ENCODE results near the gene FRRS1L. TPM values are rescaled to one million over a fixed set of nuclear protein-coding genes. Genes with fewer than 3 reads are reported as not detected.

Gene FRRS1L
- total and polyA plus RNA-seq, 2 of the 13 experiments (the other 11 are each of a cell fraction or from before 2014, with no cell fraction given): 0.02 to 0.03 TPM

GRCh38 chr9:109095321-109095720 lies 71.7 kb downstream of the FRRS1L start:
- no peak for DNase-seq (ENCODE audit: low spot score)
- in situ Hi-C loops (cut with HindIII; ENCODE audit: extremely low pct_ligation_motif_present, low pct_unique_long_range_greater_than_20kb): no loop called here
- Histone ChIP-seq H3K27me3 (ENCODE audit: control insufficient read depth in 1 of 2, insufficient read depth in 2 of 2, low read length in 2 of 2) (no peaks in the 10 kb centered on the region), H4K20me1 (ENCODE audit: insufficient read depth, low read length) (no peaks in the 10 kb centered on the region; the same call in 1 of the 2 replicates), H2AFZ (ENCODE audit: low read length) (no peak overlapping the region), H3K36me3 (replicated peaks in 1 of 2; ENCODE audit: control insufficient read depth in 1 of 2, insufficient read depth in 2 of 2, low read length in 2 of 2) (peaks cover 13 to 51% of the 10 kb centered on the region in 2 experiments), H3K27ac (ENCODE audit: extremely low read length, insufficient read depth, low read length) (no peak overlapping the region), H3K4me2 (ENCODE audit: low read depth, low read length) (no peak overlapping the region), H3K79me2 (ENCODE audit: insufficient read depth, low read length) (peaks cover 71% of the 10 kb centered on the region), H3K9ac (ENCODE audit: insufficient read depth, low read depth, low read length) (no peak overlapping the region), H3K4me1 (ENCODE audit: insufficient read depth, low read length) (peaks cover 41% of the 10 kb centered on the region), H3K9me3 (ENCODE audit: low read length) (no peaks in the 10 kb centered on the region), H3K4me3 (replicated peaks in 1 of 3; ENCODE audit: insufficient read depth in 1 of 3, low read depth in 2 of 3, low read length in 3 of 3) (no peak overlapping the region)
- intact Hi-C loops (cut with micrococcal nuclease; ENCODE audit: unreplicated experiment): loop anchor here (5.0 kb wide), 1 partner anchor 87 kb away; no protein-coding TSS in a partner anchor
- ChIA-PET CTCF (ENCODE audit: low intra/inter-chr PET ratio, low total read pairs) (no interaction called here), POLR2A (interaction anchor here (1.8 kb wide), 1 partner anchor 13 kb away, joined by 4 read pairs; no protein-coding TSS in a partner anchor)
- BruUV-seq (replicated peaks): no TSS peak
- no peak for FAIRE-seq
- no peak for ATAC-seq
- TF ChIP-seq ZNF883 (CRISPR knock-in tag; IDR thresholded peaks at IDR 0.05; ENCODE audit: not compliant biosample characterization): no peak
- no peak for TF ChIP-seq ZNF775 (CRISPR knock-in tag; IDR thresholded peaks at IDR 0.05; ENCODE audit: borderline replicate concordance)
- no peak for TF ChIP-seq FOXA1 (IDR thresholded peaks at IDR 0.05)
- TF ChIP-seq FOXA1 (CRISPR knock-in tag; IDR thresholded peaks at IDR 0.05): no peak
- TF ChIP-seq SOX13 (IDR thresholded peaks at IDR 0.05): no peak
- TF ChIP-seq SOX13 (CRISPR knock-in tag; conservative IDR thresholded peaks at IDR 0.05 in 1 of 2, IDR thresholded peaks at IDR 0.05 in 1 of 2): no peak
- 96% methylated on average over 3 of the region's 3 CpGs for WGBS (ENCODE audit: low lambda C conversion rate)

- peaks cover 15 to 55% of the 10 kb centered on the region in 2 experiments for H3K36me3 ChIP-seq (replicated peaks in 1 of 2; ENCODE audit: control insufficient read depth in 1 of 2, insufficient read depth in 2 of 2, low read length in 2 of 2)
Measured at GRCh38 chr9:109094268-109094667, 72.8 kb downstream of the FRRS1L start.

More at GRCh38 chr9:109094268-109094667, 72.8 kb downstream of the FRRS1L start:
- Histone ChIP-seq H4K20me1 (ENCODE audit: insufficient read depth, low read length) (no peaks in the 10 kb centered on the region; the same call in 1 of the 2 replicates), H3K27me3 (ENCODE audit: control insufficient read depth in 1 of 2, insufficient read depth in 2 of 2, low read length in 2 of 2) (no peaks in the 10 kb centered on the region), H3K4me2 (ENCODE audit: low read depth, low read length) (no peak overlapping the region), H2AFZ (ENCODE audit: low read length) (no peak overlapping the region), H3K9ac (ENCODE audit: insufficient read depth, low read depth, low read length) (no peak overlapping the region), H3K9me3 (ENCODE audit: low read length) (no peaks in the 10 kb centered on the region), H3K4me1 (ENCODE audit: insufficient read depth, low read length) (peaks cover 33% of the 10 kb centered on the region), H3K27ac (ENCODE audit: extremely low read length, insufficient read depth, low read length) (no peak overlapping the region), H3K79me2 (ENCODE audit: insufficient read depth, low read length) (peaks cover 60% of the 10 kb centered on the region), H3K4me3 (replicated peaks in 1 of 3; ENCODE audit: insufficient read depth in 1 of 3, low read depth in 2 of 3, low read length in 3 of 3) (no peak overlapping the region)
- ChIA-PET CTCF (ENCODE audit: low intra/inter-chr PET ratio, low total read pairs) (no interaction called here), POLR2A (no interaction called here)
- ATAC-seq: no peak
- in situ Hi-C loops (cut with HindIII; ENCODE audit: extremely low pct_ligation_motif_present, low pct_unique_long_range_greater_than_20kb): no loop called here
- TF ChIP-seq ZHX1 (CRISPR knock-in tag; IDR thresholded peaks at IDR 0.05; ENCODE audit: low read depth) (no peak), HOXA5 (CRISPR knock-in tag; IDR thresholded peaks at IDR 0.05) (no peak), EED (CRISPR knock-in tag; IDR thresholded peaks at IDR 0.05) (no peak), FOXC1 (CRISPR knock-in tag; IDR thresholded peaks at IDR 0.05; ENCODE audit: borderline replicate concordance) (no peak), MAFG (CRISPR knock-in tag; IDR thresholded peaks at IDR 0.05) (no peak)
- BruUV-seq (replicated peaks): no TSS peak
- DNase-seq (ENCODE audit: low spot score): no peak
- intact Hi-C loops (cut with micrococcal nuclease; ENCODE audit: unreplicated experiment): no loop called here
- 90% methylated on average over 3 of the region's 6 CpGs for WGBS (ENCODE audit: low lambda C conversion rate)
- FAIRE-seq: no peak

All from HepG2 (cell line).